Brain microvascular endothelial cell (primary cell): ENCODE results near the gene ADGRA1.

ENCODE experiments used
- DNase-seq: peaks from one replicate; pipeline ENCODE4 v3.0.0-alpha.2; 2020
- H3K27ac ChIP-seq: fragments of 250-450 bp; sonication (Bioruptor Pico); 2 replicates; pipeline ENCODE4 v1.5.1; 2020; ENCODE audit warnings: mild to moderate bottlenecking, moderate library complexity
- H3K27me3 ChIP-seq: fragments of 250-450 bp; sonication (Bioruptor Pico); replicated peaks from 2 replicates; pipeline ENCODE4 v1.5.1; 2020; ENCODE audit warnings: mild to moderate bottlenecking
- H3K36me3 ChIP-seq: fragments of 250-450 bp; sonication (Bioruptor Pico); replicated peaks from 2 replicates; pipeline ENCODE4 v1.5.1; 2020; ENCODE audit warnings: mild to moderate bottlenecking
- H3K4me3 ChIP-seq: 2 replicates; pipeline ENCODE4 v1.5.1; 2011; ENCODE audit warnings: low read depth, mild to moderate bottlenecking, control low read depth, low read length, moderate library complexity
- in situ Hi-C: cut with HindIII; loops from 2 replicates; pipeline ENCODE4 v1.10.0; 2017; ENCODE audit warnings: low sequenced_read_pairs, low pct_ligation_motif_present
- TF ChIP-seq, protein P1 (sequence below): IDR thresholded peaks from 2 replicates; pipeline ENCODE4 v1.5.1; 2011; ENCODE audit warnings: low read depth, mild to moderate bottlenecking, moderate library complexity, low read length, control low read depth, inconsistent platforms; ENCODE audit errors: missing control alignments

The ADGRA1 gene

DNA sequence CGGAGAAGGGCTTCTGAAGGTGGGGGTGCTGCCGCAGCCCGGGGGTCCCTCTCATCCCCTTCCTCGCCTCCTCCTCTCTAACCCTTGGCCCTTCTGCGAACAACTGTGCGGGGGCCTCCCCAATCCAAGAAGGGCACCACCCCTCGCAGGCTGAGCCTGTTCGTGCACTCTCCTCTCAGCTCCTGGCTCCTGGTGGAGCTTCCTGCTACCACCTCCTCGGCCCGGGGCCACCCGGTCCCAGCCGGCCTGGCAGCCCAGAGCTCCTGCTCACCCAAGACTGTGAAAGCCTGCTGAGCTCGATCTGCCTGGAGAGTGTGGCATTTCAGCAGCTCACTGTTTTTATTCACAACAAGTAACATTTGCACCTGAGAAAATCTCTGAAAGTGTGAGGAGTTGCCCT, 2.4 kb downstream of the ADGRA1 start:
- Histone ChIP-seq H3K27me3 (peaks cover 39% of the 10 kb centered on the region), H3K27ac (no peak overlapping the region), H3K4me3 (no peak overlapping the region), H3K36me3 (no peaks in the 10 kb centered on the region)
- in situ Hi-C loops: no loop called here
- DNase-seq: no peak
- TF ChIP-seq, protein P1, sequence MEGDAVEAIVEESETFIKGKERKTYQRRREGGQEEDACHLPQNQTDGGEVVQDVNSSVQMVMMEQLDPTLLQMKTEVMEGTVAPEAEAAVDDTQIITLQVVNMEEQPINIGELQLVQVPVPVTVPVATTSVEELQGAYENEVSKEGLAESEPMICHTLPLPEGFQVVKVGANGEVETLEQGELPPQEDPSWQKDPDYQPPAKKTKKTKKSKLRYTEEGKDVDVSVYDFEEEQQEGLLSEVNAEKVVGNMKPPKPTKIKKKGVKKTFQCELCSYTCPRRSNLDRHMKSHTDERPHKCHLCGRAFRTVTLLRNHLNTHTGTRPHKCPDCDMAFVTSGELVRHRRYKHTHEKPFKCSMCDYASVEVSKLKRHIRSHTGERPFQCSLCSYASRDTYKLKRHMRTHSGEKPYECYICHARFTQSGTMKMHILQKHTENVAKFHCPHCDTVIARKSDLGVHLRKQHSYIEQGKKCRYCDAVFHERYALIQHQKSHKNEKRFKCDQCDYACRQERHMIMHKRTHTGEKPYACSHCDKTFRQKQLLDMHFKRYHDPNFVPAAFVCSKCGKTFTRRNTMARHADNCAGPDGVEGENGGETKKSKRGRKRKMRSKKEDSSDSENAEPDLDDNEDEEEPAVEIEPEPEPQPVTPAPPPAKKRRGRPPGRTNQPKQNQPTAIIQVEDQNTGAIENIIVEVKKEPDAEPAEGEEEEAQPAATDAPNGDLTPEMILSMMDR: no peak

DNA sequence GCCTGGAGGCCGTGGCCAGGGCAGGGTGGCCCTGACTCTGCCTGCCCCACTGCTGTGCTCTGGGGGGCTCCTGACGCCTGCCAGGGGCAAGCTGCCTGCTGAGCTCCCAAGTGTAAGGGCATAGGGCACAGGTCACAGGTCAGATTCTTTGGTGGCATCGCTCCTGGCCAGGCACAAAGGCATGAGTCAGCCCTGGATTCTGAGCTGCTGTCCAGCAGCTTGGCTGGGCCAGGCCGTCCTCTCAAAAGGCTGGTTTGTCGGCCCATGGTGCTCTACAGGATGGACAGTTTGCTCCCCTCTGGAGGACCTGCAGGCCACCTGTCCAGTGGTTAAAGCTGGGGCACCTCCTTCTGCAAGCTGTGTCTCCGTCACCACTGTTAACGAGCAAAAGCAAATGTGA, 2.9 kb downstream of the ADGRA1 start:
- in situ Hi-C loops: no loop called here
- TF ChIP-seq, protein P1: no peak
- H3K27me3 ChIP-seq: peaks cover 39% of the 10 kb centered on the region
- DNase-seq: no peak
- H3K36me3 ChIP-seq: no peaks in the 10 kb centered on the region
- no peak overlapping the region for H3K4me3 ChIP-seq
- no peak overlapping the region for H3K27ac ChIP-seq

GRCh38 chr10:133091316-133091715, 3.6 kb downstream of the ADGRA1 start:
- TF ChIP-seq, protein P1: no peak
- H3K27ac ChIP-seq: no peak overlapping the region
- no peak for DNase-seq
- H3K27me3 ChIP-seq: peaks cover 36% of the 10 kb centered on the region
- H3K4me3 ChIP-seq: no peak overlapping the region
- no peaks in the 10 kb centered on the region for H3K36me3 ChIP-seq
- in situ Hi-C loops: no loop called here

DNA sequence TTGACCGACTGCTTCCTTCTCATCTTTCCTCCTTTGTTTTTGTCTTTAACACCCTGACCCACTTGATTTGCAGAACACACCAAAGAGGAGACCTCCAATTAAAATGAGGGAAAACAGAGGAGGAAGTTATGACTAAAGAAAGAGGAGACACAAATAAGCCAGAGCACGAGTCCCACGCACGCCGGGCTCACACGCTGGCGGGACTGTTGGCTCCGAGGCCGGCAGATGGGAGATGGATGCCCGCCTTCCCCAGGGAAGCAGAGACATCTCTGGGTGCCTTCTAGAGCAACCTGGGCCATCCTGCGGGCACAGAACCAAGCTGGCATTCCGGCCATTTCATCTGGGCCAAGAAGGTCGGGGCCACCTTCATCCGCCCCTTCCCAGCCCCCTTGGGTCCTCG, 5.6 kb downstream of the ADGRA1 start:
- Histone ChIP-seq H3K27me3 (peaks cover 22% of the 10 kb centered on the region), H3K36me3 (no peaks in the 10 kb centered on the region), H3K4me3 (no peak overlapping the region), H3K27ac (no peak overlapping the region)
- no peak for DNase-seq
- TF ChIP-seq, protein P1: no peak
- in situ Hi-C loops: no loop called here

- no peaks in the 10 kb centered on the region for H3K36me3 ChIP-seq
- H3K27me3 ChIP-seq: peaks cover 12% of the 10 kb centered on the region
- H3K27ac ChIP-seq: no peak overlapping the region
- TF ChIP-seq, protein P1: no peak
- no peak overlapping the region for H3K4me3 ChIP-seq
- DNase-seq: no peak
- in situ Hi-C loops: no loop called here
Observed at GRCh38 chr10:133094286-133094685, 6.6 kb downstream of the ADGRA1 start.

GRCh38 chr10:133094866-133095265, 7.1 kb downstream of the ADGRA1 start:
- in situ Hi-C loops: no loop called here
- no peak for DNase-seq
- Histone ChIP-seq H3K36me3 (no peaks in the 10 kb centered on the region), H3K27ac (no peak overlapping the region), H3K4me3 (no peak overlapping the region), H3K27me3 (peaks cover 6% of the 10 kb centered on the region)
- TF ChIP-seq, protein P1: no peak
